Endometrial microvascular endothelial cells (primary cell): ENCODE measurements around the gene GFOD1. TPM values are rescaled to one million over a fixed set of nuclear protein-coding genes. Genes with fewer than 3 reads are reported as not detected.

Experiments used
- in situ Hi-C: cut with HindIII; loops from 2 replicates; pipeline ENCODE4 v1.10.0; 2017; ENCODE audit warnings: low sequenced_read_pairs, low pct_unique_long_range_greater_than_20kb; ENCODE audit errors: inconsistent ontology term
- total RNA-seq: library from RNA; depleted of rRNA; stranded (reverse); fragments of >200 nt; gene quantifications from one replicate; pipeline ENCODE4 v1.2.3, GENCODE V29; 2015; ENCODE audit errors: inconsistent ontology term

The GFOD1 gene
- total RNA-seq: 27.7 TPM

- in situ Hi-C loops: no loop called here
These were observed at the start of gene GFOD1 for GRCh38 chr6:13487122-13488014. TSS of gene GFOD1 (minus strand) at chr6:13487600. CDS start at chr6:13486890, 710 bp downstream.

GRCh38 chr6:13536796-13537526 is 49.6 kb upstream of the GFOD1 start:
- in situ Hi-C loops: no loop called here

GRCh38 chr6:13535306-13535705 is 47.9 kb upstream of the GFOD1 start:
- in situ Hi-C loops: no loop called here

GRCh38 chr6:13534536-13534935 is 47.1 kb upstream of the GFOD1 start:
- in situ Hi-C loops: no loop called here

GRCh38 chr6:13531956-13532355 is 44.6 kb upstream of the GFOD1 start:
- in situ Hi-C loops: no loop called here

- in situ Hi-C loops: no loop called here
These were observed 41.5 kb upstream of the GFOD1 start for GRCh38 chr6:13528777-13529343.

GRCh38 chr6:13528232-13528631 is 40.8 kb upstream of the GFOD1 start:
- in situ Hi-C loops: no loop called here

- in situ Hi-C loops: no loop called here
These were observed 40.3 kb upstream of the GFOD1 start for GRCh38 chr6:13527671-13528056.

- in situ Hi-C loops: no loop called here
These were observed 39.6 kb upstream of the GFOD1 start for GRCh38 chr6:13526727-13527670.

GRCh38 chr6:13526357-13526726 is 38.9 kb upstream of the GFOD1 start:
- in situ Hi-C loops: no loop called here

- in situ Hi-C loops: no loop called here
These were observed 37.6 kb upstream of the GFOD1 start for GRCh38 chr6:13524801-13525508.

- in situ Hi-C loops: no loop called here
These were observed 36.6 kb upstream of the GFOD1 start for GRCh38 chr6:13523826-13524622.

GRCh38 chr6:13522656-13523055 is 35.3 kb upstream of the GFOD1 start:
- in situ Hi-C loops: no loop called here

GRCh38 chr6:13519839-13520238 is 32.4 kb upstream of the GFOD1 start:
- in situ Hi-C loops: no loop called here

- in situ Hi-C loops: no loop called here
These were observed 29.7 kb upstream of the GFOD1 start for GRCh38 chr6:13517116-13517515.

GRCh38 chr6:13515912-13516311 is 28.5 kb upstream of the GFOD1 start:
- in situ Hi-C loops: no loop called here
